ENCODE data around the gene PPP2R2C.

The PPP2R2C gene

GRCh38 chr4:6333301-6334202 lies 138.9 kb downstream of the PPP2R2C start:
- Histone ChIP-seq H3F3A (ENCODE audit: low read depth) (no peaks in the 10 kb centered on the region), H3K4me2 (ENCODE audit: low read depth, low read length, poor library complexity, severe bottlenecking) (no peak overlapping the region), H4K20me1 (ENCODE audit: insufficient read depth, low read length, poor library complexity, severe bottlenecking) (no peaks in the 10 kb centered on the region), H2AFZ (ENCODE audit: low read length) (no peak overlapping the region), H3K27me3 (ENCODE audit: insufficient read depth, low read length, poor library complexity, severe bottlenecking) (no peaks in the 10 kb centered on the region), H3K79me2 (ENCODE audit: insufficient read depth, low read length) (no peaks in the 10 kb centered on the region), H3K4me3 (ENCODE audit: low read length, poor library complexity, severe bottlenecking) (no peak overlapping the region), H3K36me3 (ENCODE audit: insufficient read depth, low read length) (no peaks in the 10 kb centered on the region), H3K9me2 (replicated peaks; ENCODE audit: low read depth, low read length) (no peaks in the 10 kb centered on the region), H3K4me1 (ENCODE audit: insufficient read depth, low read length, poor library complexity, severe bottlenecking) (peaks cover 15% of the 10 kb centered on the region), H3K9ac (ENCODE audit: low read depth, low read length, poor library complexity, severe bottlenecking) (no peak overlapping the region), H3K9me3 (ENCODE audit: insufficient read depth, low read depth, low read length) (no peaks in the 10 kb centered on the region)
- no peak for TF ChIP-seq EZH2phosphoT487 (IDR thresholded peaks at IDR 0.05; ENCODE audit: borderline replicate concordance)
- TF ChIP-seq CTCF (conservative IDR thresholded peaks at IDR 0.05; ENCODE audit: low read length): peak; percentile 61

- Histone ChIP-seq H3K36me3 (ENCODE audit: insufficient read depth, low read length) (no peaks in the 10 kb centered on the region), H3K9me2 (replicated peaks; ENCODE audit: low read depth, low read length) (no peaks in the 10 kb centered on the region), H3K9me3 (ENCODE audit: insufficient read depth, low read depth, low read length) (no peaks in the 10 kb centered on the region), H2AFZ (ENCODE audit: low read length) (no peak overlapping the region), H3K27me3 (ENCODE audit: insufficient read depth, low read length, poor library complexity, severe bottlenecking) (no peaks in the 10 kb centered on the region), H3F3A (ENCODE audit: low read depth) (no peaks in the 10 kb centered on the region), H3K79me2 (ENCODE audit: insufficient read depth, low read length) (no peaks in the 10 kb centered on the region), H3K4me2 (ENCODE audit: low read depth, low read length, poor library complexity, severe bottlenecking) (no peak overlapping the region), H3K9ac (ENCODE audit: low read depth, low read length, poor library complexity, severe bottlenecking) (no peak overlapping the region), H4K20me1 (ENCODE audit: insufficient read depth, low read length, poor library complexity, severe bottlenecking) (no peaks in the 10 kb centered on the region), H3K4me1 (ENCODE audit: insufficient read depth, low read length, poor library complexity, severe bottlenecking) (peaks cover 6% of the 10 kb centered on the region), H3K4me3 (ENCODE audit: low read length, poor library complexity, severe bottlenecking) (no peak overlapping the region)
- no peak for TF ChIP-seq EZH2phosphoT487 (IDR thresholded peaks at IDR 0.05; ENCODE audit: borderline replicate concordance)
- no peak for TF ChIP-seq CTCF (conservative IDR thresholded peaks at IDR 0.05; ENCODE audit: low read length)
Observed at GRCh38 chr4:6332669-6333050, 139.8 kb downstream of the PPP2R2C start.

- H3K4me2 ChIP-seq (ENCODE audit: low read depth, low read length, poor library complexity, severe bottlenecking): no peak overlapping the region
- H3K9ac ChIP-seq (ENCODE audit: low read depth, low read length, poor library complexity, severe bottlenecking): no peak overlapping the region
- no peaks in the 10 kb centered on the region for H3K27me3 ChIP-seq (ENCODE audit: insufficient read depth, low read length, poor library complexity, severe bottlenecking)
- H3K9me2 ChIP-seq (replicated peaks; ENCODE audit: low read depth, low read length): no peaks in the 10 kb centered on the region
- peaks cover 1% of the 10 kb centered on the region for H3K4me1 ChIP-seq (ENCODE audit: insufficient read depth, low read length, poor library complexity, severe bottlenecking)
- H2AFZ ChIP-seq (ENCODE audit: low read length): no peak overlapping the region
- H4K20me1 ChIP-seq (ENCODE audit: insufficient read depth, low read length, poor library complexity, severe bottlenecking): no peaks in the 10 kb centered on the region
- H3K36me3 ChIP-seq (ENCODE audit: insufficient read depth, low read length): no peaks in the 10 kb centered on the region
- no peak overlapping the region for H3K4me3 ChIP-seq (ENCODE audit: low read length, poor library complexity, severe bottlenecking)
- no peaks in the 10 kb centered on the region for H3K9me3 ChIP-seq (ENCODE audit: insufficient read depth, low read depth, low read length)
- H3K79me2 ChIP-seq (ENCODE audit: insufficient read depth, low read length): no peaks in the 10 kb centered on the region
- TF ChIP-seq CTCF (conservative IDR thresholded peaks at IDR 0.05; ENCODE audit: low read length) (peak; percentile 84), EZH2phosphoT487 (IDR thresholded peaks at IDR 0.05; ENCODE audit: borderline replicate concordance) (no peak)
- no peaks in the 10 kb centered on the region for H3F3A ChIP-seq (ENCODE audit: low read depth)
Observed at GRCh38 chr4:6332042-6332668, 140.3 kb downstream of the PPP2R2C start.
